ENCODE data around the gene KCNF1. TPM values are rescaled to one million over a fixed set of nuclear protein-coding genes. Genes with fewer than 3 reads are reported as not detected.

KCNF1 gene
- total RNA-seq, 1 experiment from 2014 or later: 0.52 TPM

GRCh38 chr2:10868465-10869314, 43.0 kb upstream of the KCNF1 start:
- H3K27me3 ChIP-seq (ENCODE audit: insufficient read depth, low read length): no peaks in the 10 kb centered on the region
- H3K4me3 ChIP-seq (replicated peaks in 1 of 2; ENCODE audit: low read depth in 1 of 2, low read length in 2 of 2): no peak overlapping the region
- no peak for ATAC-seq
- no peak overlapping the region for H3K9ac ChIP-seq (ENCODE audit: low read length)
- peaks cover 0 to 7% of the 10 kb centered on the region in 2 experiments; a peak in 1 of 4 replicates for H3K4me1 ChIP-seq (ENCODE audit: control insufficient read depth in 1 of 2, insufficient read depth in 2 of 2, low read length in 2 of 2)
- no peak overlapping the region; the same call in 1 of the 2 replicates for H3K4me2 ChIP-seq (ENCODE audit: low read length)
- ChIA-PET RAD21 (ENCODE audit: low non-redundant PET in 1 of 2, low total read pairs in 2 of 2, uncharacterized antibody in 2 of 2, unreplicated experiment in 2 of 2) (no interaction called here), CTCF (no interaction called here), POLR2A (no interaction called here)
- no peak for TF ChIP-seq SP1 (IDR thresholded peaks at IDR 0.05; ENCODE audit: low read depth)
- TF ChIP-seq, protein P1, sequence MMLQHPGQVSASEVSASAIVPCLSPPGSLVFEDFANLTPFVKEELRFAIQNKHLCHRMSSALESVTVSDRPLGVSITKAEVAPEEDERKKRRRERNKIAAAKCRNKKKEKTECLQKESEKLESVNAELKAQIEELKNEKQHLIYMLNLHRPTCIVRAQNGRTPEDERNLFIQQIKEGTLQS (IDR thresholded peaks at IDR 0.05): no peak
- no peak for DNase-seq (ENCODE audit: low read depth, low spot score)
- H3K27ac ChIP-seq (ENCODE audit: low read depth, low read length): no peak overlapping the region
- BruUV-seq (replicated peaks): no TSS peak
- H3K9me2 ChIP-seq (ENCODE audit: insufficient read depth): no peaks in the 10 kb centered on the region
- H2AFZ ChIP-seq (ENCODE audit: low read depth, low read length, poor library complexity, severe bottlenecking): no peak overlapping the region
- no peaks in the 10 kb centered on the region for H4K20me1 ChIP-seq (ENCODE audit: insufficient read depth)
- intact Hi-C loops (cut with micrococcal nuclease): no loop called here
- peaks cover 0 to 4% of the 10 kb centered on the region in 2 experiments; a peak in 1 of 4 replicates for H3K9me3 ChIP-seq (ENCODE audit: control insufficient read depth in 1 of 2, insufficient read depth in 1 of 2, low read depth in 1 of 2, low read length in 2 of 2)
- no peaks in the 10 kb centered on the region for H3K79me2 ChIP-seq (ENCODE audit: insufficient read depth, low read length)
- no peaks in the 10 kb centered on the region for H3K36me3 ChIP-seq (ENCODE audit: control insufficient read depth in 1 of 2, insufficient read depth in 2 of 2, low read length in 2 of 2)

DNA sequence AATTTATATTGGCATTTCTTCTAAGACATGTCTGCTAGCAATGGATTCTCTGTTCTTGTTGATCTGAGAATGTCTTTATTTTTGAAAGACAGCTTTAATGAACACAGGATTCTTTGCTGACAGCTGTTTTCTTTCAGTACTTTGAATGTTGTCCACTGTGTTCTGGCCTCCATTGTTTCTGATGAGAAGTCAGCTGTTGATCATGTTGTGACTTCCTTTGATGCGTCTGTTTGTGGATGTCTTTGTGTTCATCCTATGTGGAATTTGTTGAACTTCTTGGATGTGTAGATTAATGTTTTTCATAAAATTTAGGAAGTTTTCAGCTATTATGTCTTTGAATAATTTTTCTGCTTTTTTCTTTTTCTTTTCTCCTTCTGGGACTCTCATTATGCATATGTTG, 39.8 kb upstream of the KCNF1 start:
- no peak for ATAC-seq
- DNase-seq (ENCODE audit: low read depth, low spot score): no peak
- H3K9me3 ChIP-seq (ENCODE audit: control insufficient read depth in 1 of 2, insufficient read depth in 1 of 2, low read depth in 1 of 2, low read length in 2 of 2): peaks cover 0 to 4% of the 10 kb centered on the region in 2 experiments; a peak in 1 of 4 replicates
- H3K4me2 ChIP-seq (ENCODE audit: low read length): no peak overlapping the region
- H3K4me1 ChIP-seq (ENCODE audit: control insufficient read depth in 1 of 2, insufficient read depth in 2 of 2, low read length in 2 of 2): peaks cover 0 to 7% of the 10 kb centered on the region in 2 experiments; a peak in 1 of 4 replicates
- BruUV-seq (replicated peaks): no TSS peak
- ChIA-PET CTCF (no interaction called here), POLR2A (no interaction called here), RAD21 (ENCODE audit: low non-redundant PET in 1 of 2, low total read pairs in 2 of 2, uncharacterized antibody in 2 of 2, unreplicated experiment in 2 of 2) (no interaction called here)
- no peak overlapping the region for H3K4me3 ChIP-seq (replicated peaks in 1 of 2; ENCODE audit: low read depth in 1 of 2, low read length in 2 of 2)
- H3K79me2 ChIP-seq (ENCODE audit: insufficient read depth, low read length): no peaks in the 10 kb centered on the region
- no peak overlapping the region for H3K9ac ChIP-seq (ENCODE audit: low read length)
- no peaks in the 10 kb centered on the region for H3K27me3 ChIP-seq (ENCODE audit: insufficient read depth, low read length)
- H3K27ac ChIP-seq (ENCODE audit: low read depth, low read length): no peak overlapping the region
- intact Hi-C loops (cut with micrococcal nuclease): no loop called here
- H3K9me2 ChIP-seq (ENCODE audit: insufficient read depth): no peaks in the 10 kb centered on the region
- no peaks in the 10 kb centered on the region for H3K36me3 ChIP-seq (ENCODE audit: control insufficient read depth in 1 of 2, insufficient read depth in 2 of 2, low read length in 2 of 2)
- no peak overlapping the region for H2AFZ ChIP-seq (ENCODE audit: low read depth, low read length, poor library complexity, severe bottlenecking)
- TF ChIP-seq EZH2phosphoT487 (IDR thresholded peaks at IDR 0.05; ENCODE audit: borderline replicate concordance): no peak
- no peak for TF ChIP-seq YY1 (IDR thresholded peaks at IDR 0.05; ENCODE audit: extremely low read depth, insufficient replicate concordance, low read depth, low read length)
- TF ChIP-seq CBX3 (IDR thresholded peaks at IDR 0.05; ENCODE audit: low read depth): peak; percentile 87
- TF ChIP-seq SP1 (IDR thresholded peaks at IDR 0.05; ENCODE audit: low read depth): no peak
- no peak for TF ChIP-seq RAD21 (IDR thresholded peaks at IDR 0.05; ENCODE audit: low read depth)
- TF ChIP-seq TCF7L2 (IDR thresholded peaks at IDR 0.05; ENCODE audit: borderline replicate concordance, extremely low read depth, insufficient read depth, insufficient read length): peak; percentile 21
- no peak for TF ChIP-seq ZNF274 (IDR thresholded peaks at IDR 0.05; ENCODE audit: low read depth, low read length)
- no peak for TF ChIP-seq POLR2A (IDR thresholded peaks at IDR 0.05; ENCODE audit: borderline replicate concordance, extremely low read depth, insufficient read depth, insufficient read length)
- TF ChIP-seq POLR2AphosphoS5 (IDR thresholded peaks at IDR 0.05; ENCODE audit: low read depth, low read length): no peak
- no peaks in the 10 kb centered on the region for H4K20me1 ChIP-seq (ENCODE audit: insufficient read depth)

Measured in HCT116 (cell line).